GM12872 (cell line): ENCODE results near the gene AGAP3.

ENCODE experiments used
- CTCF ChIP-seq: IDR thresholded peaks from 3 replicates; pipeline ENCODE4 v1.5.1; 2011; ENCODE audit warnings: low read depth, mild to moderate bottlenecking, low read length, moderate library complexity; ENCODE audit not compliant: insufficient read depth

Gene AGAP3

GRCh38 chr7:151074817-151075661, 11.2 kb upstream of the AGAP3 start:
- TF ChIP-seq CTCF: no peak

DNA sequence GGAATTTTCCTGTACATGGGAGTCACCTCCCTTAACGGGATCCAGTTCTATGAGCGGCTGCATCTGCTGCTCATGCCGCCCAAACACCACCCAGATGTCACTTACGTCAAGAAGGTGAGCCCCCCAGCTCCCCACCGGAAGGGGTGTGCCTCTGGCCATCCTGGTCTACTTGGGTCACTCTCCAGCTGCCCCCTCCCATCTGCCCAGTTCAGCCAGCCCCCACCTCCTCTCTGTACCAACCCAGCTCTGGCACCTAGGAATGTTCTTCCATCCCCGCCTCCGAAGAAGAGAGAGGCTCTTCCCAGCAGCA, 10.7 kb upstream of the AGAP3 start:
- TF ChIP-seq CTCF: no peak

GRCh38 chr7:151075978-151076426, 10.3 kb upstream of the AGAP3 start:
- TF ChIP-seq CTCF: no peak

DNA sequence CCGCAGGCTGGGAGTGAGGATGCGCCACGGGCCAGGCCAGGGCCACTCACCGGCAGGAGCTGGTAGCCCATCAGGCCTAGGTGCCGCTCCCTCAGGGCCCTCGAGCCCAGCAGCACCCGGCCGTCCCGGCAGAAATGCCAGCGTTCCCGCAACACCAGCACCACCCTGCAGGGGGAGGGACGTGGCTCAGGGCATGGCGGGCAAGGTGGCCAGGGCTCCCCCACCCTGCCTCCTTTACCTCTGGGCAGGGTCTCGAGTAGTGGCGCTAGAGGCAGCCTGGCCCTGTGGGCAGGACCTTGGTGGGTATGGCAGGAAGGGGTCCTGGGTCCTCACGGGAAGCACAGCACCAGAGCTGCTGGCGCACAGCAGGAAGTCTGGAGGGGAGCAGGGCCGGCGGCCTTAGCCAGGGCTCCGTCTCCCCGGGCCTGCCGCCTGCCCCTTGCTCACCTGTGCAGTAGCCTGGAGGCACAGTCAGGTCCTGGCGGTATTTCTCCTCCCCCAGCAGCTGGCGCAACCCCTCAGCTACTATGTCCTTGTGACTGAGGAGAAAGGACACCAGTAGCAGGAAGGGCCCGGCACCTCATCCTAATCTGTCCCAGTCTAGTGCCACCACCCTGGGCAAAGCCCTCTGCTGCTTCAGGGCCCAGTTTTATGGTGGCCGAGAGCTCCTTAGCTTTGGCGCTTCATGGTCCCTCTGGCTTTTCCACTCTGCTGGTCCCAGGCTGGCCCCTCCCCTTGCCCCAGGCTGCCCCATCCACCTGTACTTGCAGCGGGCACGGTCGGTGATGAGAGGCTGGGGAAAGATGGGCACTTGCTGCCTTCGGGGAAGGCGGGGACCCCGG, 9.2 kb upstream of the AGAP3 start:
- peak; percentile 35; the same call in 2 of the 3 replicates for TF ChIP-seq CTCF

DNA sequence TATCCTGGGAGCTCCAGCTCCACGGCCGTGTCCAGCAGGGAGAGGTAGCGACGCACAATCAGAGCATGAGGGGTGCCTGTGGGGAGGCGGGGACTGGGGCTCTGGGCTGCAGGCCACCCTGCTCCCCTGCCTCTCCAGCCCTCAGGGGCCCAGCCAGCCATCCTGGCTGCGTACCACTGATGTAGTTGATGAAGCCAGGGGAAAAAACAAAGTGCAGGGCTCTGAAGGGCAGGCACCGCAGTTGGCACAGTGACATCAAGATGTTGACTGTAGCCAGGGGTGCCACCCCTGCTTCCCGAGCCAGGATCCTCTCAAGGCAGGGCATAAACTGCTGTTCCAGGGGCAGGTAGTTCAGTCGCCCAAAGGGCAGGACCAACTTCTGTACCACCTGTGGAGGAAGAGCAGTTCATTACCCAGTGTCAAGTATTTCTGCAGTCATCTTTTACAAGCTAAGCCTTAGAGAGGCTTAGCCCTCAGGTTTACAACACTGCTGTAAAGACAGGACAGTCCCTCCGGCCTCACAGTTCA, 8.5 kb upstream of the AGAP3 start:
- no peak for TF ChIP-seq CTCF

DNA sequence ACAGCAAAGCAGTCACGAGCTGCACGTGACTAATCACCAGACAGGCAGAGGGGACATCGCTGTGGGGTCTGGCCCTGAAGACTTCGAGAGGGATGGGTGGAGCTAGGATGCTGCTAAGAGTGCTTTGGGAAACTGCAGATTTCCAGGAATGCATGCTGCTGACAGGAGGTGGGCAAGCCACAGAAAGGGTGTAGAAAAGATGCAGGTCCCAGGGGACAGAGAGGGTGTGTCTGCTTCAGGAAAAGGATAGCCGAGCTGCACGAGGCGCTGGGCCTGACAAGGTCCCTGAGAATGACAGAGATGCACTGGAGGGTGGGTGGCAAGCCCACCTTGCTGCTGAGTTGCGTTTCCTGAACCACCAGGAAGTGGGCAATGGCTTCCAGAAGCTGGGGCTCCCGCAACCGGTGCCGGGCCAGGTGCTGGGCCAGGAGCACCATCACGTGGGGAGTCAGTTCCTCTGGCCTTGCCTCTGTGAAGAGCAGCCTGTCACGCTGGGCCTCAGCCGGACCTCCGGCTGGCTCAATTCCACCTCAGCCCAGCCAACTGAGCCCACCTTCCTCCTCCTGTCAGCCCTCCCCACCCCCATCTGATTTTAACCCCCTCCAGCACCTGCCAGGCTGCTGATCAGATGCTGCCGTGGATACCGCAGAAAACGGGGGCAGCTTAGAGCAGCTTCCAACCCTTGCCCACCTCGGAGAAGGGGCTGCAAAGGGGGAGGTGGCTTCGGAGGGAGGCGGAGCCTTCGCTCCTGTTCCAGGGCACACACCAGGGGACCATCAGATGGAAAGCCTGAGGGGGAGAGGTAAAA, 7.8 kb upstream of the AGAP3 start:
- TF ChIP-seq CTCF: no peak
